Ascending aorta (tissue), 2 donors: Measurements from ENCODE around the gene SUPT6H. TPM values are rescaled to one million over a fixed set of nuclear protein-coding genes. Genes with fewer than 3 reads are reported as not detected.

ENCODE experiments used
- DNase-seq, 2 donors: peaks; one replicate each; pipeline ENCODE4 v3.0.0-alpha.2; 2019; ENCODE audit warnings: low spot score in 2 of 2
- H3K27ac ChIP-seq, 2 donors: fragments of 200-600 bp; sonication (generic); one replicate each; pipeline ENCODE4 v1.5.1; 2016 to 2017; ENCODE audit warnings: mild to moderate bottlenecking in 1 of 2
- H3K27me3 ChIP-seq: fragments of 200-600 bp; sonication (generic); one replicate; pipeline ENCODE4 v1.5.1; 2017
- H3K36me3 ChIP-seq, 2 donors: fragments of 200-600 bp; sonication (generic); one replicate each; pipeline ENCODE4 v1.5.1; 2016
- H3K4me1 ChIP-seq, 2 donors: fragments of 200-600 bp; sonication (generic); one replicate each; pipeline ENCODE4 v1.5.1; 2016 to 2017; ENCODE audit warnings: mild to moderate bottlenecking in 1 of 2
- H3K4me3 ChIP-seq, 2 donors: fragments of 200-600 bp; sonication (generic); one replicate each; pipeline ENCODE4 v1.5.1; 2016 to 2017; ENCODE audit warnings: mild to moderate bottlenecking in 1 of 2
- H3K9me3 ChIP-seq, 2 donors: fragments of 200-600 bp; sonication (generic); one replicate each; pipeline ENCODE4 v1.5.1; 2016
- intact Hi-C: fragments of 100-400 bp; cut with DNase I; formaldehyde crosslinking; loops from one replicate; pipeline ENCODE4 v1.15.1; 2023
- total RNA-seq: library from RNA; depleted of rRNA; stranded (reverse); fragments of >200 nt; gene quantifications from one replicate; pipeline ENCODE4 v1.1.0, GENCODE V29; 2016
- TF ChIP-seq, protein P1 (sequence below), 3 experiments: fragments of 200-600 bp in 2 of 3; fragments of 450-650 bp in 1 of 3; sonication (generic) in 2 of 3; IDR thresholded peaks; one replicate each; pipeline ENCODE4 v1.5.1; 2016 to 2019; ENCODE audit warnings: antibody characterized with exemption in 3 of 3, mild to moderate bottlenecking in 1 of 3, moderate library complexity in 1 of 3

The SUPT6H gene
- total RNA-seq, 1 donor from 2014 or later: 43.7 TPM

DNA sequence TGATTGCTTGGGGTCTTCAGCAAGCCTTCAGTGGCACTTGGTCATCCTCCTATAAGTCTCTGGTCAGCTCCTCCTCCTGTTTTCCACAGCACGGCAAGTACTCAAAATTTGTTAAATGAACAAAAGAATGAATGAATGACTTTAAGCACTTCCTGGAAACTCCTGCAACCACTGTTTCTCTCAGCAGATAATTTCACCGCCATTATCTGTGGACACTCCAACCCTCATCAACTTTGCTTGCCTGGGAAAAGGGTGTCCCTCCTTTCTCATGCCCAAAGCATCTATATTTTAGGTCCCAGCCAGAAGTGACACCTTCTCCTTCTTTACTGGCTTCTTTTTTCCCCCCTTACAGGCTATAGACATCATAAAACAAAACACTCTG is 45.3 kb downstream of the SUPT6H start:
- Histone ChIP-seq H3K4me1 (peaks cover 3 to 15% of the 10 kb centered on the region in 2 donors), H3K9me3 (no peaks in the 10 kb centered on the region), H3K4me3 (no peak overlapping the region), H3K27ac (no peak overlapping the region), H3K36me3 (peaks cover 11 to 22% of the 10 kb centered on the region in 2 donors), H3K27me3 (no peaks in the 10 kb centered on the region)
- TF ChIP-seq, protein P1, sequence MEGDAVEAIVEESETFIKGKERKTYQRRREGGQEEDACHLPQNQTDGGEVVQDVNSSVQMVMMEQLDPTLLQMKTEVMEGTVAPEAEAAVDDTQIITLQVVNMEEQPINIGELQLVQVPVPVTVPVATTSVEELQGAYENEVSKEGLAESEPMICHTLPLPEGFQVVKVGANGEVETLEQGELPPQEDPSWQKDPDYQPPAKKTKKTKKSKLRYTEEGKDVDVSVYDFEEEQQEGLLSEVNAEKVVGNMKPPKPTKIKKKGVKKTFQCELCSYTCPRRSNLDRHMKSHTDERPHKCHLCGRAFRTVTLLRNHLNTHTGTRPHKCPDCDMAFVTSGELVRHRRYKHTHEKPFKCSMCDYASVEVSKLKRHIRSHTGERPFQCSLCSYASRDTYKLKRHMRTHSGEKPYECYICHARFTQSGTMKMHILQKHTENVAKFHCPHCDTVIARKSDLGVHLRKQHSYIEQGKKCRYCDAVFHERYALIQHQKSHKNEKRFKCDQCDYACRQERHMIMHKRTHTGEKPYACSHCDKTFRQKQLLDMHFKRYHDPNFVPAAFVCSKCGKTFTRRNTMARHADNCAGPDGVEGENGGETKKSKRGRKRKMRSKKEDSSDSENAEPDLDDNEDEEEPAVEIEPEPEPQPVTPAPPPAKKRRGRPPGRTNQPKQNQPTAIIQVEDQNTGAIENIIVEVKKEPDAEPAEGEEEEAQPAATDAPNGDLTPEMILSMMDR (IDR thresholded peaks at IDR 0.05): no peak
- no peak for DNase-seq
- intact Hi-C loops: no loop called here

DNA sequence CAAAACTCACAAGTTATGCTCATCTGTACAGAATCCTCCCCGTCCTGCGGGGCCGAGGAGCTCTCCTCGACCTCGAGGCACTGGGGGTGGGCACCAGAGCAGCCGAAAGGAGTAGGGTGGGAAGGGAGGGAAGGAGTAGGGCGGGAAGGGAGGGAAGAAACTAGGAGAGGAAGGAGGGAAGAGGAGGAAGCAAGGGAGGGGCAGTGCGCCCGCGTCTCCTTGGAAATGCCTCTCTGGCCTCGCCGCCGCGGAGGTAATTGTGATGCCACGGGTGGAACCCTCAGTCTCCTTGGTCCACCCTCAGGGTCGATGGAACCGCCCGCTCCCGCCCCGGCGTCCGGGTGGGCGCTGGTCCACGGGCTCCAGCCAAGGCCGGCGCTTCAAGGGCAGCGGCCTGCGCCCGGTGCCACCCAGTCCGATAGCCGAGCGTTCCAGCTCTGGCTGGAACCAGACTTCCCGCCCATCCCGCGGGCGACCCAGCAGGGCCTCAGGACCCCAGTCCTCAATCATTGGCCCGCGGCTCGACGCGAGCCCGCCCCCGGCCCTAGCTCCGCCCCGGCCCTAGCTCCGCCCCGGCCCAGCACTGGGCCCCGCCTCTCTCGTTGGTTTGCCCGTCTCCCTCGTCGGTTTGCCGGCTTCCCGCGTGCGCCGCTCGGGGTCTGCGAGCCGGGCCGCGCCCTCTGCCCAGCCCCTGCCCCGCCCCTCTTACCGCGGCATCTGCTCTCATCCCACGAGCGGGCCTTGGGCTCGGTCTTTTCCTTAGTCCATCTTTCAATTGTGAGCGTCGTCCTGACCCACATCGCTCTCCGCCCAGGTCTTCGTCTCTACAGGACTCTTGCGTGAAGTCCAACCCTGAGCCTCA is 49.1 kb downstream of the SUPT6H start:
- no peaks in the 10 kb centered on the region for H3K27me3 ChIP-seq
- no peaks in the 10 kb centered on the region for H3K9me3 ChIP-seq
- intact Hi-C loops: loop anchor here (2.0 kb wide), 1 partner anchor 50 kb away; the partner anchor contains the start of gene SDF2
- H3K27ac ChIP-seq: peak overlapping the region; percentile 86 to 94
- H3K36me3 ChIP-seq: peaks cover 11 to 27% of the 10 kb centered on the region in 2 donors
- DNase-seq: peak; percentile 56 to 94
- TF ChIP-seq, protein P1 (IDR thresholded peaks at IDR 0.05): no peak
- H3K4me1 ChIP-seq: peaks cover 3 to 24% of the 10 kb centered on the region in 2 donors
- peak overlapping the region; percentile 61 to 76 for H3K4me3 ChIP-seq

DNA sequence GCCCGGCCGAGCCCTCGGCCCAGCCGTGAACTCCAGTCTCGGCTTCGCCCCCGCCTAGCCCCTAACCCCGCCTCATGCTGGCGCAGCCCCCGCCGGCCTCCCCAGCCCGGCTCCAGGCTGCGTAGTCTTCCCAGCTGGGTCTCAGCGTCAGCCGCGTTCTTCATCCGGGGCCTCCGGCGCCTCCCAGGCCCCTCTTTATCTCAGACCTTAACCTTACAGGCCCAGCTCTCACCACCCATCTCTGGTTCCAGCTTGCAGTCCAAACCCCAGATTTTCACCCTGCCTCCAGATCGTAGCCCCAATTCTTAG is 49.7 kb downstream of the SUPT6H start, which contains the start of gene PROCA1:
PROCA1 (minus strand) TSS at position 166 of the 309 bp plus-strand sequence. CDS start 228 bp downstream, outside the sequence.
- Histone ChIP-seq H3K27ac (peak within 1 kb of the TSS; percentile 86 to 94), H3K36me3 (peaks cover 11 to 27% of the 10 kb centered on the region in 2 donors), H3K4me1 (peaks cover 3 to 27% of the 10 kb centered on the region in 2 donors), H3K9me3 (no peaks in the 10 kb centered on the region), H3K27me3 (no peaks in the 10 kb centered on the region), H3K4me3 (peak within 1 kb of the TSS; percentile 61 to 76)
- no peak for DNase-seq
- intact Hi-C loops: loop anchor here (2.0 kb wide), 1 partner anchor 51 kb away; the partner anchor contains the start of gene SDF2
- TF ChIP-seq, protein P1 (IDR thresholded peaks at IDR 0.05): no peak

DNA sequence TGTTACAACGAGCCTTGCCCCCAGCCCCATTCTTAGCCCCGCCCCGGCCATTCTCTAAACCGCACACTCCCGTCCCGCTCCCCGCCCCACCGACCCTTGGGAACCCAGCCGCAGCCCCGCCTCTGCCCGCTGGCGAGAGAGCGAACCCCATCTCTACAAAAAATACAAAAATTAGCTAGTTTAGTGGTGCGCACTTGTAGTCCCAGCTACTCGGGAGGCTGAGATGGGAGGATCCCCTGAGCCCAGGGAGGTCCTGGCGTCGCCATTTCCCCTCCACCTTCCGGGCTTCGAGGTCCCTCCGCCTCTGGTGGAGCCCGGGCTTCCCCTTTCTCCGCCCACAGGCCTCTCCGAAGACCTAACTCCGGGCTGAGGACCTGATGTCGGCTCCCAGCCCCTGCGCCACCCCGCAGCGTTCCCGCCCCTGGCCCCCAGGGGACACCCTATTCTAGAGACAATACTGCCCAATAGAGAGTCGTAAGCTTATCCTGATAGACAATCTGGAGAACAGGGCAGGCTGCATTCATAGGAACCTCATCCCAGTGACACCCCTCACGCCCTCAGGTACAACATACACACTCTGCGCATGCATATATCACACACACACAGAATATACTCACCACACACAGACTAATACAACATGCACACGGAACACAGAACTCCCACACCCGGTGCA is 50.2 kb downstream of the SUPT6H start:
- peak overlapping the region; percentile 61 to 76 for H3K4me3 ChIP-seq
- H3K4me1 ChIP-seq: peaks cover 3 to 29% of the 10 kb centered on the region in 2 donors
- H3K36me3 ChIP-seq: peaks cover 11 to 27% of the 10 kb centered on the region in 2 donors
- DNase-seq: peak; percentile 28 to 76
- intact Hi-C loops: no loop called here
- no peaks in the 10 kb centered on the region for H3K27me3 ChIP-seq
- TF ChIP-seq, protein P1 (IDR thresholded peaks at IDR 0.05): no peak
- no peaks in the 10 kb centered on the region for H3K9me3 ChIP-seq
- peak overlapping the region; percentile 86 to 94 for H3K27ac ChIP-seq

DNA sequence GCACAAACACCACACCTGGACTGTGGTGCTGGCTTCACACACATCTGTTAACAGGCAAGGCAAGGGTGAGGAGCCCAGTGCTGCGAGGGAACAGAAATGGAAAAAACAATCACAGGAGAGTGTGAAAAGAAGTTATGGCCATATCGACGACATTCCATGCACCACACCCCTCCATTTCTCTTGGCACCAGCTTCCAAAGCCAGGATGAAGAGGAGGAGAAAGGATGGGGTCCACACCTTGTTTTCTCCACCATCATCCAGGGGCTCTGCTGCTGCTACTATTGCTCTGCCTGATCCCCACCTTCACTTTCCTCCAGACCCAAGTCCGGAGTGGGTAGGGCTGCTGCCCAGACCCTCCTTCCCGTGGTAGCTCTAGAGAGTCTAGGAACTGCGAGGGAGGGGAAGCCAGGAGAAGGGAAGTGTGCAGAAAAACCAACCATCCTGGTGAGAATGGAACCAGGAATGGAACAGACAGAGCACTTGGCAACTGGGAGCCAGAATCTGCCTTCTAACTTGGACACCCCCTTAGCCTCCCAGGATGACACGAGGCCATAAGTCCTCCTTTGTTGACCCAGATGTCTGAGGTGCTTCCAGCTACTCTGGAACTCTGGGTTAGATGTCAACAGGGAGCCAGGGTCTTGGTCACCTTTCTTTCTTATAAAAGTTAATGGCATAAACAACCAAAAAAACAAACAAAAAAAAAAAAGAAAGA is 50.9 kb downstream of the SUPT6H start:
- peaks cover 3 to 29% of the 10 kb centered on the region in 2 donors for H3K4me1 ChIP-seq
- no peaks in the 10 kb centered on the region for H3K27me3 ChIP-seq
- no peak for DNase-seq
- no peak overlapping the region for H3K4me3 ChIP-seq
- no peaks in the 10 kb centered on the region for H3K9me3 ChIP-seq
- H3K36me3 ChIP-seq: peaks cover 11 to 27% of the 10 kb centered on the region in 2 donors
- TF ChIP-seq, protein P1 (IDR thresholded peaks at IDR 0.05): no peak
- H3K27ac ChIP-seq: peak overlapping the region in 1 of 2 donors; percentile 94
- intact Hi-C loops: no loop called here
